MCF 10A (cell line): ENCODE measurements around the gene RFC1. TPM values are rescaled to one million over a fixed set of nuclear protein-coding genes. Genes with fewer than 3 reads are reported as not detected.
"Not testable (repeated sequence)": the region's sequence is repeated elsewhere in the genome, so short reads cannot be mapped to it uniquely, and the experiment has no call there.

Experiments
- Bru-seq: library from RNA; stranded (reverse); fragments of 400-500 nt; gene quantifications from one replicate; lab custom pipeline; 2021; lab: Mats Ljungman, UMichigan
- BruChase-seq, 2 experiments: library from RNA; stranded (reverse); fragments of 400-500 nt; gene quantifications; one replicate each; lab custom pipeline; 2021; lab: Mats Ljungman, UMichigan
- BruUV-seq: library from RNA; stranded (reverse); fragments of 400-500 nt; replicated peaks from 2 replicates; lab custom pipeline; 2021; lab: Mats Ljungman, UMichigan
- CTCF ChIA-PET: fragments of 300-600 bp; sonication (Branson Sonifier 250); formaldehyde crosslinking; extraction: SDS; loops from one replicate; lab custom pipeline; 2021; ENCODE audit warnings: antibody characterized with exemption, inconsistent platforms; lab: Yijun Ruan, JAX
- POLR2A ChIA-PET: fragments of 300-600, 350-650 bp; sonication (Branson Sonifier 250); formaldehyde crosslinking; extraction: SDS; loops from one replicate; lab custom pipeline; 2020; ENCODE audit warnings: antibody characterized with exemption, inconsistent platforms; lab: Yijun Ruan, JAX
- DNase-seq: peaks from one replicate; pipeline ENCODE4 v3.0.0-alpha.2; 2018; ENCODE audit not compliant: unreplicated experiment
- H3K27ac Mint-ChIP-seq: one replicate; pipeline ENCODE4 v1.8.0; 2022; ENCODE audit warnings: mild to moderate bottlenecking, low read depth, mixed read lengths; ENCODE audit not compliant: unreplicated experiment
- H3K27me3 Mint-ChIP-seq: one replicate; pipeline ENCODE4 v1.8.0; 2022; ENCODE audit warnings: mixed read lengths; ENCODE audit not compliant: insufficient read depth, unreplicated experiment
- H3K36me3 Mint-ChIP-seq: one replicate; pipeline ENCODE4 v1.8.0; 2022; ENCODE audit warnings: mild to moderate bottlenecking, moderate library complexity, mixed read lengths; ENCODE audit not compliant: insufficient read depth, unreplicated experiment
- H3K4me1 Mint-ChIP-seq: one replicate; pipeline ENCODE4 v1.8.0; 2022; ENCODE audit warnings: mixed read lengths; ENCODE audit not compliant: insufficient read depth, unreplicated experiment
- H3K4me3 Mint-ChIP-seq: one replicate; pipeline ENCODE4 v1.8.0; 2022; ENCODE audit warnings: mild to moderate bottlenecking, moderate library complexity, mixed read lengths; ENCODE audit not compliant: unreplicated experiment
- H3K9me3 Mint-ChIP-seq: one replicate; pipeline ENCODE4 v1.8.0; 2022; ENCODE audit warnings: mixed read lengths; ENCODE audit not compliant: unreplicated experiment
- intact Hi-C: fragments of 100-400 bp; cut with micrococcal nuclease; formaldehyde crosslinking; loops from 2 replicates; pipeline ENCODE4 v1.14.1; 2022
- long read RNA-seq: library from polyadenylated mRNA; stranded (forward); transcript quantifications from one replicate; pipeline ENCODE4 v2.0.0, GENCODE V29; 2022
- total RNA-seq: library from RNA; stranded (reverse); gene quantifications from 2 replicates; pipeline ENCODE4 v1.2.3, GENCODE V29; 2022
- TF ChIP-seq, protein P1 (sequence below): fragments of 200-600 bp; IDR thresholded peaks from one replicate; pipeline ENCODE4 v1.8.0; 2022; ENCODE audit warnings: antibody characterized with exemption, mild to moderate bottlenecking; ENCODE audit not compliant: unreplicated experiment

RFC1 gene, protein sequence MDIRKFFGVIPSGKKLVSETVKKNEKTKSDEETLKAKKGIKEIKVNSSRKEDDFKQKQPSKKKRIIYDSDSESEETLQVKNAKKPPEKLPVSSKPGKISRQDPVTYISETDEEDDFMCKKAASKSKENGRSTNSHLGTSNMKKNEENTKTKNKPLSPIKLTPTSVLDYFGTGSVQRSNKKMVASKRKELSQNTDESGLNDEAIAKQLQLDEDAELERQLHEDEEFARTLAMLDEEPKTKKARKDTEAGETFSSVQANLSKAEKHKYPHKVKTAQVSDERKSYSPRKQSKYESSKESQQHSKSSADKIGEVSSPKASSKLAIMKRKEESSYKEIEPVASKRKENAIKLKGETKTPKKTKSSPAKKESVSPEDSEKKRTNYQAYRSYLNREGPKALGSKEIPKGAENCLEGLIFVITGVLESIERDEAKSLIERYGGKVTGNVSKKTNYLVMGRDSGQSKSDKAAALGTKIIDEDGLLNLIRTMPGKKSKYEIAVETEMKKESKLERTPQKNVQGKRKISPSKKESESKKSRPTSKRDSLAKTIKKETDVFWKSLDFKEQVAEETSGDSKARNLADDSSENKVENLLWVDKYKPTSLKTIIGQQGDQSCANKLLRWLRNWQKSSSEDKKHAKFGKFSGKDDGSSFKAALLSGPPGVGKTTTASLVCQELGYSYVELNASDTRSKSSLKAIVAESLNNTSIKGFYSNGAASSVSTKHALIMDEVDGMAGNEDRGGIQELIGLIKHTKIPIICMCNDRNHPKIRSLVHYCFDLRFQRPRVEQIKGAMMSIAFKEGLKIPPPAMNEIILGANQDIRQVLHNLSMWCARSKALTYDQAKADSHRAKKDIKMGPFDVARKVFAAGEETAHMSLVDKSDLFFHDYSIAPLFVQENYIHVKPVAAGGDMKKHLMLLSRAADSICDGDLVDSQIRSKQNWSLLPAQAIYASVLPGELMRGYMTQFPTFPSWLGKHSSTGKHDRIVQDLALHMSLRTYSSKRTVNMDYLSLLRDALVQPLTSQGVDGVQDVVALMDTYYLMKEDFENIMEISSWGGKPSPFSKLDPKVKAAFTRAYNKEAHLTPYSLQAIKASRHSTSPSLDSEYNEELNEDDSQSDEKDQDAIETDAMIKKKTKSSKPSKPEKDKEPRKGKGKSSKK
- 84.7 and 99.5 TPM in 2 replicates for total RNA-seq
- percentile 91 among the genes with signal in this experiment for Bru-seq, nascent RNA
- BruChase-seq, experiment 1, labeled RNA remaining after a 6-hour chase = percentile 93 among the genes with signal in this experiment
- BruChase-seq, experiment 2, labeled RNA remaining after a 2-hour chase = percentile 91 among the genes with signal in this experiment
- long read RNA-seq, full-length matches to known transcripts = 80 of 228 reads
- long read RNA-seq, partial matches to known transcripts = 18 of 228 reads
- long read RNA-seq, other reads (novel, unspliced or antisense) = 130 of 228 reads

DNA sequence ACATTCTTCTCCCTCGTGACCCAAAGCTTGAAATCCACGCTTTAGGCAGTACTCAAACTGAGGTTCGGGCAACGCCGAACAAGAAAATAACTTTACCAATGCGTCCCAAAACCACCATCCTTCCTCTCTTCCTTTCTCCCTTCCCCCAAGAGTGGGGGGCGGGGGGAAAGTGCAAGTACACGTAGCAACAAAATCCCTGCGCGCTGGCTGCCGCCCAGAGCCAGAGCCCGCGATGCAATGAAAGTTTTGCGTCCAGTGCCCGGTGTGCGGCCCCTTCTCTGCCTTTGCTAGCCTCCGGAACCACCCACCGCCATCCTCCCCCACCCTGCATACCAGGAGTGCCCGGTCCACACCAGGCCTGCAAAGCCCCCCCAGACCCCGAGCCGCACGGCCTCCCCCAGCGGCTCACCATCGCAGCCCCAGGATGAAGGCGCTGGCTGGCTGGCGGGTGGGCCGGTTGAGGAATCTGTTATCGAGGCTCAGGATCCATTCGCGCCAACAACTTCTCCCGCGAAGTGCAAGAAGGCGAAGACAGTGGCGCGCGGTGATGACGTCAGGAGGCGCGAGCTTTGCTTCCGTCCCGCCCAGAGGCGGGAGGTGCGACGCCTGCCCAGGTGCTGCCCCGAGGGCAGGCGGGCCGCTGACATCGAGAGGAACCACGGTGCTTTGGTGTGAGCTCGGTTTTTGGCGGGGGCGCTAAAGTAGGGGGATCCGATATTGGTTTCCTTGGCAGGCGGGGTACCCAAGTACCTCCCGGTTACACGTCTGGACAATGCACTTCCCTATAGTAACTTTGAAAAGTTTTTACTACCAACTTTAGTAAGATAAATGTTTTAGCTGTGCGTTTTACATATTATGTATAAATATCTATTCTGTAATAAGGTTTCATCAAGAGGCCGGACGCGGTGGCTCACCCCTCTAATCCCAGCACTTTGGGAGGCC, at the start of gene RFC1:
Gene RFC1 (minus strand): TSS at position 533 of the 942 bp plus-strand sequence. CDS start 121 bp downstream, at position 412.
- DNase-seq = peak; percentile 91
- ChIA-PET CTCF (interaction anchor here (0.6 to 1.7 kb wide), 4 partner anchors 12 to 1617 kb away, joined by 3 to 4 read pairs (median 4); no protein-coding TSS in a partner anchor), POLR2A (interaction anchor here (0.7 to 5.8 kb wide), 21 partner anchors 12 to 272 kb away, joined by 3 to 105 read pairs (median 3); partner anchors contain the start of genes KLB, LIAS, RPL9 and SMIM14)
- Mint-ChIP-seq H3K4me3 (peak within 1 kb of the TSS; percentile 91), H3K36me3 (peaks cover 16% of the 10 kb centered on the region), H3K4me1 (peaks cover 28% of the 10 kb centered on the region), H3K27ac (peak within 1 kb of the TSS; percentile 91), H3K9me3 (no peaks in the 10 kb centered on the region), H3K27me3 (no peaks in the 10 kb centered on the region)
- BruUV-seq = no TSS peak
- intact Hi-C loops = no loop called here
- TF ChIP-seq, protein P1, sequence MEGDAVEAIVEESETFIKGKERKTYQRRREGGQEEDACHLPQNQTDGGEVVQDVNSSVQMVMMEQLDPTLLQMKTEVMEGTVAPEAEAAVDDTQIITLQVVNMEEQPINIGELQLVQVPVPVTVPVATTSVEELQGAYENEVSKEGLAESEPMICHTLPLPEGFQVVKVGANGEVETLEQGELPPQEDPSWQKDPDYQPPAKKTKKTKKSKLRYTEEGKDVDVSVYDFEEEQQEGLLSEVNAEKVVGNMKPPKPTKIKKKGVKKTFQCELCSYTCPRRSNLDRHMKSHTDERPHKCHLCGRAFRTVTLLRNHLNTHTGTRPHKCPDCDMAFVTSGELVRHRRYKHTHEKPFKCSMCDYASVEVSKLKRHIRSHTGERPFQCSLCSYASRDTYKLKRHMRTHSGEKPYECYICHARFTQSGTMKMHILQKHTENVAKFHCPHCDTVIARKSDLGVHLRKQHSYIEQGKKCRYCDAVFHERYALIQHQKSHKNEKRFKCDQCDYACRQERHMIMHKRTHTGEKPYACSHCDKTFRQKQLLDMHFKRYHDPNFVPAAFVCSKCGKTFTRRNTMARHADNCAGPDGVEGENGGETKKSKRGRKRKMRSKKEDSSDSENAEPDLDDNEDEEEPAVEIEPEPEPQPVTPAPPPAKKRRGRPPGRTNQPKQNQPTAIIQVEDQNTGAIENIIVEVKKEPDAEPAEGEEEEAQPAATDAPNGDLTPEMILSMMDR = no peak

DNA sequence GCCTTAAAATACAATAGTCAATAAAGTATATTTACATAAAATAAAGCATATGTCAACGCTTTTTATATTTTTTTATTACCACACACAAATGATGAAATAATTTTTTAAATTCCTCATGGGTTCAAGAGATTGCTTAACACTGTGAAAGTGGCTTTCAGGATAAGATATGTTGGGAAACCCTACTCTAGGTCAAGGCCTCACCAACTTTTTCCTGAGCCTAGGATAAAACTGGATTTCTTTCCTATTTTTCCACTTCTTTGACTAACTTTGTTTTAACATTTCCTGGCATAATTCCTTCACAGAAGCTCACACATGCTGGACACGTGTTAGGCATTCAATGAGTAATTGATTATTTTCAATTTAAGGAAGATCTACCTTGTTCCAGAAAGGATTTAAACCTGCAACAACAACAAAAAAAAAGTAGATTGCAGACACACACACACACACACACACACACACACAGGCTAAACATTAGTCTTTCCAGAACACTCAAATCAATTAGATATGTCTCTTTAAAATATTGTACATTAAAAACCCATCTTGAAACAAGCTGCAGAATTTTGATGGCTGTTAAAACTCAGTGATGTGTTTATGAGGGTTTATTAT, 49.6 kb upstream of the RFC1 start:
- ChIA-PET POLR2A (no interaction called here), CTCF (interaction anchor here (0.6 kb wide), 1 partner anchor 403 kb away, joined by 5 read pairs; no protein-coding TSS in a partner anchor)
- intact Hi-C loops = no loop called here

DNA sequence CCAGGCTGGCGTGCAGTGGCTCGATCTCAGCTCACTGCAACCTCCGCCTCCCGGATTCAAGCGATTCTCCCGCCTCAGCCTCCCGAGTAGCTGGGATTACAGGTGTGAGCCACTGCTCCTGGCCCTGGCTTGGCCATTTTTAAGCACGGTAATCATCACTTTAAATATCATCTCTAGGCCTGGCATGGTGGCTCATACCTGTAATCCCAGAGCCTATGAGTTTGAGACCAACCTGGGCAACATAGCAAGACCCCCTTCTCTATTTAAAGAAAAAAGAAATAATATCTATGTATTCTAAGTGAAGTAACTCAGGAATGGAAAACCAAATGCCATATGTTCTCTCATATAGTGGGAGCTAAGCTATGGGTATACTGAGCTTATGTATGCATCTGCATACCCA, 45.4 kb upstream of the RFC1 start:
- BruUV-seq, H3K36me3 Mint-ChIP-seq, CTCF ChIA-PET, H3K27me3 Mint-ChIP-seq, H3K4me1 Mint-ChIP-seq, POLR2A ChIA-PET, H3K4me3 Mint-ChIP-seq, H3K9me3 Mint-ChIP-seq, intact Hi-C loops, H3K27ac Mint-ChIP-seq, DNase-seq: not testable (repeated sequence)

More for the DNA sequence above, 49.6 kb upstream of the RFC1 start:
- Mint-ChIP-seq H3K27me3 (no peaks in the 10 kb centered on the region), H3K4me3 (no peak overlapping the region), H3K36me3 (no peaks in the 10 kb centered on the region), H3K27ac (no peak overlapping the region), H3K4me1 (no peaks in the 10 kb centered on the region), H3K9me3 (no peaks in the 10 kb centered on the region)
- peak; percentile 32 for DNase-seq
- BruUV-seq = no TSS peak
- TF ChIP-seq, protein P1 = no peak
